Endothelial cell of umbilical vein (primary cell): ENCODE data around the gene TAPBP.

Source experiments
- CTCF ChIP-seq, 2 donors: IDR thresholded peaks; 1 replicate in 1 of 2; 2 replicates in 1 of 2; pipeline ENCODE4 v1.5.1; 2011; ENCODE audit warnings: low read length in 2 of 2, mild to moderate bottlenecking in 2 of 2, moderate library complexity in 2 of 2, control low read depth in 1 of 2, inconsistent platforms in 1 of 2, low read depth in 1 of 2; ENCODE audit not compliant: insufficient read depth in 1 of 2; ENCODE audit errors: extremely low read depth in 1 of 2
- MAX ChIP-seq: IDR thresholded peaks from 2 replicates; pipeline ENCODE4 v1.6.1; 2011; ENCODE audit not compliant: insufficient read depth, insufficient read length

- TF ChIP-seq CTCF (IDR thresholded peaks at IDR 0.05; ENCODE audit: extremely low read depth in 1 of 2, insufficient read depth in 1 of 2, low read depth in 1 of 2, low read length in 2 of 2) (no peak), MAX (no peak)
Observed at GRCh38 chr6:33289784-33290315, 24.0 kb downstream of the TAPBP start.
